ENCODE measurements around the gene ZNF226. TPM values are rescaled to one million over a fixed set of nuclear protein-coding genes. Genes with fewer than 3 reads are reported as not detected.
"Not testable (repeated sequence)": the region's sequence is repeated elsewhere in the genome, so short reads cannot be mapped to it uniquely, and the experiment has no call there.

The ZNF226 gene
- total RNA-seq, 1 experiment from 2014 or later = 12.9 TPM

DNA sequence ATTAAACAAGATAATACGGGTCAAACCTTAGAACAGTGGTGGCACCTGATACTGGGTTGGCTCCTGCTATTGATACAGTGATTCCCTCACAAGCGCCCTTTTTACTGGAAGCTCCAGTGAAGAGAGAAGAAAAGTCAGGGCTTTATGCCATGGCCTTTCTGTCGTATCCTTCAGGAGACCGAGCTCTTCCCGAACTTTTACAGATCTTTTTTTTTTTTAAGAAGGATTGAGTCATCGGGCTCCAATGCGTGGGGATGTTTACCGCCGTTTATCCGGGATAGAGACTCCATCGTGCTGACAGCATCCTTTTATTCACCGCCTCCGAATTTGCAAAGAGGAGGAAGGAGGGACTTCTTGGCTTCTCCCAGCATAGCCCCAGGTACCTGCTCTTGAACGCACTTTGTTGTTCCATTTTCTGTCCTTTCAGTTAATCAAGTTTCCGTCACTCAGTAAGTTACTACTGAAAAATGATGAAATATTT is 48.0 kb downstream of the ZNF226 start:
- H4K20me1 ChIP-seq (ENCODE audit: insufficient read depth) = no peaks in the 10 kb centered on the region
- no peak for TF ChIP-seq EZH2 (IDR thresholded peaks at IDR 0.05; ENCODE audit: low read depth)
- TF ChIP-seq, protein P1, sequence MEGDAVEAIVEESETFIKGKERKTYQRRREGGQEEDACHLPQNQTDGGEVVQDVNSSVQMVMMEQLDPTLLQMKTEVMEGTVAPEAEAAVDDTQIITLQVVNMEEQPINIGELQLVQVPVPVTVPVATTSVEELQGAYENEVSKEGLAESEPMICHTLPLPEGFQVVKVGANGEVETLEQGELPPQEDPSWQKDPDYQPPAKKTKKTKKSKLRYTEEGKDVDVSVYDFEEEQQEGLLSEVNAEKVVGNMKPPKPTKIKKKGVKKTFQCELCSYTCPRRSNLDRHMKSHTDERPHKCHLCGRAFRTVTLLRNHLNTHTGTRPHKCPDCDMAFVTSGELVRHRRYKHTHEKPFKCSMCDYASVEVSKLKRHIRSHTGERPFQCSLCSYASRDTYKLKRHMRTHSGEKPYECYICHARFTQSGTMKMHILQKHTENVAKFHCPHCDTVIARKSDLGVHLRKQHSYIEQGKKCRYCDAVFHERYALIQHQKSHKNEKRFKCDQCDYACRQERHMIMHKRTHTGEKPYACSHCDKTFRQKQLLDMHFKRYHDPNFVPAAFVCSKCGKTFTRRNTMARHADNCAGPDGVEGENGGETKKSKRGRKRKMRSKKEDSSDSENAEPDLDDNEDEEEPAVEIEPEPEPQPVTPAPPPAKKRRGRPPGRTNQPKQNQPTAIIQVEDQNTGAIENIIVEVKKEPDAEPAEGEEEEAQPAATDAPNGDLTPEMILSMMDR (conservative IDR thresholded peaks at IDR 0.05) = no peak
- peak in 1 of 2 experiments; percentile 30 for DNase-seq
- intact Hi-C loops (cut with micrococcal nuclease; ENCODE audit: unreplicated experiment) = loop anchor here (5.0 kb wide), 1 partner anchor 89 kb away; no protein-coding TSS in a partner anchor
- CTCF ChIA-PET = interaction anchor here (0.7 kb wide), 1 partner anchor 163 kb away, joined by 8 read pairs; no protein-coding TSS in a partner anchor
- H3F3A ChIP-seq (ENCODE audit: insufficient read depth, low read depth) = peaks cover 5% of the 10 kb centered on the region; the same call in 1 of the 2 replicates
- H3K79me2 ChIP-seq (ENCODE audit: low read depth) = peaks cover 14% of the 10 kb centered on the region
- TSS peak; percentile 64 for BruUV-seq (replicated peaks)
- POLR2A ChIA-PET (ENCODE audit: unreplicated experiment) = no interaction called here
- H3K27ac ChIP-seq = peak overlapping the region; percentile 10; the same call in 1 of the 2 replicates
- no peaks in the 10 kb centered on the region for H3K27me3 ChIP-seq (ENCODE audit: insufficient read depth, low read depth)
- H3K4me2 ChIP-seq = peak overlapping the region; percentile 88
- no peaks in the 10 kb centered on the region for H3K9me2 ChIP-seq (ENCODE audit: insufficient read depth)
- H3K4me1 ChIP-seq (replicated peaks; ENCODE audit: insufficient read depth) = peaks cover 17% of the 10 kb centered on the region
- H3K36me3 ChIP-seq (ENCODE audit: low read depth) = 0 out of 2 replicates have a peak, but pooled peaks cover 13% of the 10 kb centered on the region
- peak overlapping the region; percentile 94 for H3K4me3 ChIP-seq
- H2AFZ ChIP-seq = peak overlapping the region; percentile 95
- peaks cover 8% of the 10 kb centered on the region; the same call in 1 of the 2 replicates for H3K9me3 ChIP-seq (ENCODE audit: insufficient read depth, low read depth)

DNA sequence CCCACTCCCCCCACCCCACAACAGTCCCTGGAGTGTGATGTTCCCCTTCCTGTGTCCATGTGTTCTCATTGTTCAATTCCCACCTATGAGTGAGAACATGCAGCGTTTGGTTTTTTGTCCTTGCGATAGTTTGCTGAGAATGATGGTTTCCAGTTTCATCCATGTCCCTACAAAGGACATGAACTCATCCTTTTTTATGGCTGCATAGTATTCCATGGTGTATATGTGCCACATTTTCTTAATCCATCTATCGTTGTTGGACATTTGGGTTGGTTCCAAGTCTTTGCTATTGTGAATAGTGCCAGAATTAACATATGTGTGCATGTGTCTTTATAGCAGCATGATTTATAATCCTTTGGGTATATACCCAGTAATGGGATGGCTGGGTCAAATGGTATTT is 55.0 kb downstream of the ZNF226 start:
- H3K79me2 ChIP-seq (ENCODE audit: low read depth); intact Hi-C loops (cut with micrococcal nuclease; ENCODE audit: unreplicated experiment); H2AFZ ChIP-seq; H3K4me1 ChIP-seq (replicated peaks; ENCODE audit: insufficient read depth); BruUV-seq (replicated peaks); H3K4me3 ChIP-seq; H3K9me3 ChIP-seq (ENCODE audit: insufficient read depth, low read depth); CTCF ChIA-PET; DNase-seq; H3K4me2 ChIP-seq; H3K9me2 ChIP-seq (ENCODE audit: insufficient read depth); H3K27ac ChIP-seq; H4K20me1 ChIP-seq (ENCODE audit: insufficient read depth); H3K27me3 ChIP-seq (ENCODE audit: insufficient read depth, low read depth); POLR2A ChIA-PET (ENCODE audit: unreplicated experiment); H3F3A ChIP-seq (ENCODE audit: insufficient read depth, low read depth): not testable (repeated sequence)
- peaks cover 27% of the 10 kb centered on the region; the same call in 1 of the 2 replicates for H3K36me3 ChIP-seq (ENCODE audit: low read depth)

DNA sequence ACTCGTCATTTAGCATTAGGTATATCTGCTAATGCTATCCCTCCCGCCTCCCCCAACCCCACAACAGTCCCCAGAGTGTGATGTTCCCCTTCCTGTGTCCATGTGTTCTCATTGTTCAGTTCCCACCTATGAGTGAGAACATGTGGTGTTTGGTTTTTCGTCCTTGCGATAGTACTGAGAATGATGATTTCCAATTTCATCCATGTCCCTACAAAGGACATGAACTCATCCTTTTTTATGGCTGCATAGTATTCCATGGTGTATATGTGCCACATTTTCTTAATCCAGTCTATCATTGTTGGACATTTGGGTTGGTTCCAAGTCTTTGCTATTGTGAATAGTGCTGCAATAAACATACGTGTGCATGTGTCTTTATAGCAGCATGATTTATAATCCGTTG is 55.9 kb downstream of the ZNF226 start:
- intact Hi-C loops (cut with micrococcal nuclease; ENCODE audit: unreplicated experiment); H3K4me3 ChIP-seq; H3F3A ChIP-seq (ENCODE audit: insufficient read depth, low read depth); H3K27me3 ChIP-seq (ENCODE audit: insufficient read depth, low read depth); H3K4me1 ChIP-seq (replicated peaks; ENCODE audit: insufficient read depth); DNase-seq; H3K9me3 ChIP-seq (ENCODE audit: insufficient read depth, low read depth); H3K4me2 ChIP-seq; BruUV-seq (replicated peaks); CTCF ChIA-PET; H4K20me1 ChIP-seq (ENCODE audit: insufficient read depth); POLR2A ChIA-PET (ENCODE audit: unreplicated experiment); H3K27ac ChIP-seq; H3K9me2 ChIP-seq (ENCODE audit: insufficient read depth); H3K79me2 ChIP-seq (ENCODE audit: low read depth); H2AFZ ChIP-seq: not testable (repeated sequence)
- H3K36me3 ChIP-seq (ENCODE audit: low read depth) = peaks cover 27% of the 10 kb centered on the region; the same call in 1 of the 2 replicates

DNA sequence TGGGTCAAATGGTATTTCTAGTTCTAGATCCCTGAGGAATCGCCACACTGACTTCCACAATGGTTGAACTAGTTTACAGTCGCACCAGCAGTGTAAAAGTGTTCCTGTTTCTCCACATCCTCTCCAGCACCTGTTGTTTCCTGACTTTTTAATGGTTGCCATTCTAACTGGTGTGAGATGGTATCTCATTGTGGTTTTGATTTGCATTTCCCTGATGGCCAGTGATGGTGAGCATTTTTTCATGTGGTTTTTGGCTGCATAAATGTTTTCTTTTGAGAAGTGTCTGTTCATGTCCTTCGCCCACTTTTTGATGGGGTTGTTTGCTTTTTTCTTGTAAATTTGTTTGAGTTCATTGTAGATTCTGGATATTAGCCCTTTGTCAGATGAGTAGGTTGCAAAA is 56.4 kb downstream of the ZNF226 start:
- intact Hi-C loops (cut with micrococcal nuclease; ENCODE audit: unreplicated experiment); H2AFZ ChIP-seq; H3K9me2 ChIP-seq (ENCODE audit: insufficient read depth); H3K9me3 ChIP-seq (ENCODE audit: insufficient read depth, low read depth); H3K79me2 ChIP-seq (ENCODE audit: low read depth); H4K20me1 ChIP-seq (ENCODE audit: insufficient read depth); H3K4me2 ChIP-seq; H3K4me1 ChIP-seq (replicated peaks; ENCODE audit: insufficient read depth); DNase-seq; H3K27ac ChIP-seq; POLR2A ChIA-PET (ENCODE audit: unreplicated experiment); BruUV-seq (replicated peaks); H3K4me3 ChIP-seq; H3K27me3 ChIP-seq (ENCODE audit: insufficient read depth, low read depth); CTCF ChIA-PET; H3F3A ChIP-seq (ENCODE audit: insufficient read depth, low read depth): not testable (repeated sequence)
- peaks cover 26% of the 10 kb centered on the region; the same call in 1 of the 2 replicates for H3K36me3 ChIP-seq (ENCODE audit: low read depth)

Other genes with a start within 250 kb of the ZNF226 start
- 6.9 and 10.3 TPM in 2 replicates for gene ZNF45, start 229.8 kb upstream of the ZNF226 start, total RNA-seq (2021)
- gene ZNF221, start 213.9 kb upstream of the ZNF226 start, total RNA-seq (2021) = 1.7 and 1.9 TPM in 2 replicates
- 5.0 and 6.1 TPM in 2 replicates for gene ZNF155, start 180.9 kb upstream of the ZNF226 start, total RNA-seq (2021)
- gene ZNF230, start 162.1 kb upstream of the ZNF226 start, total RNA-seq (2021) = 4.0 and 4.8 TPM in 2 replicates
- gene ZNF222, start 139.7 kb upstream of the ZNF226 start, total RNA-seq (2021) = 1.8 and 2.1 TPM in 2 replicates
- gene ZNF223, start 113.1 kb upstream of the ZNF226 start, total RNA-seq (2021) = 3.5 and 4.2 TPM in 2 replicates
- 1.9 and 2.0 TPM in 2 replicates for gene ZNF284, start 92.9 kb upstream of the ZNF226 start, total RNA-seq (2021)
- 29.3 and 30.9 TPM in 2 replicates for gene ZNF224, start 70.7 kb upstream of the ZNF226 start, total RNA-seq (2021)
- 3.5 and 5.4 TPM in 2 replicates for gene ZNF225, start 51.7 kb upstream of the ZNF226 start, total RNA-seq (2021)
- 6.0 and 8.6 TPM in 2 replicates for gene ZNF234, start 23.5 kb upstream of the ZNF226 start, total RNA-seq (2021)
- gene ZNF227, start 47.4 kb downstream of the ZNF226 start, total RNA-seq (2021) = 14.2 and 16.5 TPM in 2 replicates
- gene ZNF233, start 94.8 kb downstream of the ZNF226 start, total RNA-seq (2021) = 0.41 and 0.88 TPM in 2 replicates
- gene ZNF235, start 139.9 kb downstream of the ZNF226 start, total RNA-seq (2021) = 4.3 and 5.9 TPM in 2 replicates
- gene ZNF112, start 191.6 kb downstream of the ZNF226 start, total RNA-seq (2021) = 3.5 and 7.8 TPM in 2 replicates
- 3.0 and 3.5 TPM in 2 replicates for gene ZNF285, start 236.5 kb downstream of the ZNF226 start, total RNA-seq (2021)